ENCODE results near the gene C1QTNF5. TPM values are rescaled to one million over a fixed set of nuclear protein-coding genes. Genes with fewer than 3 reads are reported as not detected.

The C1QTNF5 gene
- polyA plus RNA-seq, 5 donors, result 36.0 to 70.5 (median 41.8) TPM

DNA sequence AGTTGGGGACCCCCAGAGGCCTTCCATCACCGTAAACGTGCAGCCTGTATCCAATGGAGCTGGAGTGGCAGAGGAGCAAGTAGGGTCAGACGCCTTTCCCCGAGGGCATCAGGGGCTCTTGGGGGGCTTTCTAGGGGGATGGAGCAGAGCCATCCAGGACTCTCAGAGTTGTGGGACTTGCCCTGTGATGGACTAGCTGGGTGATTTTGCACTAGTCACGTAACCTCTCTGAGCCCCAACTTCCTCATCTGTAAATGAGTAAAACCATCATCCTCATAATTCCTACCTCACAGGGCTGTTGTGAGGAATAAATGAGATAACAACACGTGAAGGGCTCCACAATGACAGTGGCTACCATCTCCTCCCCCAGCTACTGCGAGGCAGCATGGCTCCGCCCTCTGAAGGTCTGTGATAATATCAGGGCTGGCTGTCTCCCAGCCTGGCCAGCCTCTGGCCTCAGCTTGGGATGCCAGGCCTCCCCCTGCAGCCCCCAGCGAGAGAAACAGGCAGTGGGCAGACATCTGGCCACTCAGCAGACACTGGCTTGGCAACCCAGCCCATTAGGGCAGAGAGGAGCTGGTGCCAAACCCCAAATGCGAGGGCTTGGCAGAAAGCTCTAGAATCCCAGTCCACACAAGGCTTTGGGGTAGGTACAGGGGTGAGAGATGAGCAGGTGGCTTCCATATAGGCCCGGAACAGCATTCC lies 34.1 kb upstream of the C1QTNF5 start:
- DNase-seq, result no peak

DNA sequence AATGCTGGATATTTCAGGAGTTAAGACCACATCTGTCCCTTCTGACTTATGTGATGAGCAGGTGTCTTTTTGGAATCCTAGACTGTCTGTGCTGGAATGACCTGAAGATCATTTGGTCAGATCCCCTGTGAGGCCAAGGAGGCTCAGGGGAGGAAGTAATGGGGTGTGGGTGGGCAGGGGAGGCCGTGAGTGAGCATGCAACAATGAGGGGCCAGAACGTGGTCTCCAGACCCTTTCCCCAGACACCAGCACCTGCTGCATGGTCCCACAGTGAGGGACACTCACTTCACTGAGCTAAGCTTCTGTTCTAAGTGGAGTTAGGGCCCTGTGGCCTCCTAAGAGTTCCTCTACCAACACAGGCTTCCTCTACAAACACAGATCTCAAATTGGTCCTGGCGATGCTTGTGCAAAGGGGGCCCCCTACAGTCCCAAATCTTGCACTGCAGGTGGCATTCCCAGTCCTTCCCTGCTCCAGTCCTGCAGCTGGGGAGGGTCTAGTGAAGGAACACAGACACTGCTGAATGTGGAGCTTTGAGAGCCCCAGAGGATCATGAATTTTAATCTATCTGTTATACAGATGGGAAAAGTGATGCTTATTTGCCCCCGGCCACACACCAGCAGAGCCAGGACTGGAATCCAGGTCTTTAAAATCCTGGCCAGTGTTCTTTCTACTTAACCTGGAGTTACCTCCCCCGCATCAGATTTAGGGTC lies 33.4 kb upstream of the C1QTNF5 start:
- DNase-seq, result no peak

GRCh38 chr11:119373059-119373920 lies 32.6 kb upstream of the C1QTNF5 start:
- no peak for DNase-seq

DNA sequence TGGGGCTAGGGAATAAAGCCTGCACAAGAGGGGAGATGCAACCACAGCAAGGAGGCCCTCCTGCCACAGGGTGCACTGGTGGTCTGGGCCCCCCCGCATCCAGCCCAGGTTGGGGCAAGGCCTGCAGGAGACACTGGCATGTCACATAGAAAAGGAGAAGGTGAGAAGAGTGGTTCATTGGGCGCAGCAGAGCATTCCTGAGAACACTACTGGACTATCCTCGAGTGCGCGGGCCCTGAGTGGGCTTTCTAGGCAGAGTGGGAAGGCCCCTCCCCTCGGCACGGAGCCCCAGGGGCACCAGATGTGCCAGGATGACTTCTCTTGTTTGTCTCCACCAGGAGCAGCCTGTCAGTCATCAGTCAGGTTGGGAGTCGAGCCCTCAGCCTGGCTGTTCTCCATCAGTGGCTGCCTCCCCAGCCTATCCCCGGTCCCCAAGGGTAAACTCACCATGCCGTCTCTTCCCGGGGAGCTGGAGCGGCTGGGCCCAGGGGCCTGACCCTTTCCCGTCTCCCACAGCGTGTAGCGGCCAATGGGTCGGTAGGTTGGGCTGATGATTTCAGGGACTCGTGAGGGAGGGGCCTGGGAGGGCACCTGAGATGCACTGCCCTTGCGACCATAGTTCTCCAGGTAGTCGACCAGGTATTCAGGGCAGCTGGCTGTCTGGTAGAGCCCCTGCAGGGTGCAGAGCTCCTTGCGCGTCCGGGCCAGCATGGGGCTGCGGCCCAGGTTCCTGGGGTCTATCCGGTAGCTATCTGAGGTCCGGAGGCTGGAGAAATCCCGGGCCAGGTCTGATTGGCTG lies 31.8 kb upstream of the C1QTNF5 start:
- no peak for DNase-seq

GRCh38 chr11:119371778-119372182 lies 31.1 kb upstream of the C1QTNF5 start:
- DNase-seq, result no peak

DNA sequence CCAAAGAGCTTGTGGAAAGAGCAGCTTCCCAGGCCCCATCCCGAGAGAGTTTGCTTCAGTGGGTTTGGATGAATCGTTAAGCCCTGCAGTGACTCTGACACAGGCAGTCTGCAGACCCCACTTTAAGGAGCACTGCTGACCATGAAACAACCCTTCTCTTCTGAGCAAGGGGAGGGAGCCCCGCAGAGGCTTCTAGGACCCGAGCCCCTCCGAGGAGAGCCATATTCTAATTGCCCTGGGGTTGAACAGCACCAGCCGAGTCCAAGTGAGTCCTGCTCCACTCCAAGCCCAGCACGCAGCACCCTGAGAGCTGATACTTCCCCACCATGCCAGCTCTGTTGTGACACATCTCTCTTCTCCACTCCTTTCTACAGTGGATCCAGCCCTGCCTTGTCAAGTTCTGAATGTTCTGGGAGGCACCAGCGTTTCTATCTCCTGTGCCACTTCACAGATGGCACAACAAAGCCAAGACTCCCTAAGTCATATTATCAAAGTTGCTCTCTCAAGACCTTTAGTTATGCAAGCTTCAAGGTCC lies 30.5 kb upstream of the C1QTNF5 start:
- DNase-seq, result no peak

GRCh38 chr11:119370486-119371046 lies 29.9 kb upstream of the C1QTNF5 start:
- no peak for DNase-seq

GRCh38 chr11:119369132-119369925 lies 28.6 kb upstream of the C1QTNF5 start:
- no peak for DNase-seq

GRCh38 chr11:119368121-119369034 lies 27.7 kb upstream of the C1QTNF5 start:
- no peak for DNase-seq

GRCh38 chr11:119367661-119368120 lies 27.0 kb upstream of the C1QTNF5 start:
- DNase-seq, result no peak

GRCh38 chr11:119366690-119367620 lies 26.3 kb upstream of the C1QTNF5 start:
- no peak for DNase-seq

DNA sequence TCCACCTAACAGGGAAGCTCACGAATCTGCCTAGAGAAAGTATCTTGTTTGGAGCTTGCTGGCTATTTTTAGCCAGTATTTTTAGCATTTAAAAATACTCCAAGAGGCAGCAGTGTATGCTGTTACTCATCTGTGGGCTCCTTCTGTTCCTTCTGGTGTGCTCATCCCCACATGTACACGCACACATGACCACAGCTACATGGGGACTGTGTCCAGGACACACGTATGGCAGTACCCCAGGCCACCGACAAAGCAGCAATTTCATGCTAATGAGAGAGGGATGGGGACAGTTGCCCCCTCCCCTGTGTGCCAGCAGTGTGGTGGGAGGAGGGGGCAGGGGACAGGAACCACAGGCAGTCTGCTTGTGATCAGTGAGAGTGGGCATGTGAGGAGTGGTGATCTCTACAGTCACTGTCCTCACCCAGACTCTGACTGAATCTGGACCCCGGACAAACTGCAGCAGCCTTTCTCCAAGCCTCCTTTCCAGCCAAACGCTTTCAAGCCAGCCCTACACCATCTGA lies 24.4 kb upstream of the C1QTNF5 start:
- no peak for DNase-seq

DNA sequence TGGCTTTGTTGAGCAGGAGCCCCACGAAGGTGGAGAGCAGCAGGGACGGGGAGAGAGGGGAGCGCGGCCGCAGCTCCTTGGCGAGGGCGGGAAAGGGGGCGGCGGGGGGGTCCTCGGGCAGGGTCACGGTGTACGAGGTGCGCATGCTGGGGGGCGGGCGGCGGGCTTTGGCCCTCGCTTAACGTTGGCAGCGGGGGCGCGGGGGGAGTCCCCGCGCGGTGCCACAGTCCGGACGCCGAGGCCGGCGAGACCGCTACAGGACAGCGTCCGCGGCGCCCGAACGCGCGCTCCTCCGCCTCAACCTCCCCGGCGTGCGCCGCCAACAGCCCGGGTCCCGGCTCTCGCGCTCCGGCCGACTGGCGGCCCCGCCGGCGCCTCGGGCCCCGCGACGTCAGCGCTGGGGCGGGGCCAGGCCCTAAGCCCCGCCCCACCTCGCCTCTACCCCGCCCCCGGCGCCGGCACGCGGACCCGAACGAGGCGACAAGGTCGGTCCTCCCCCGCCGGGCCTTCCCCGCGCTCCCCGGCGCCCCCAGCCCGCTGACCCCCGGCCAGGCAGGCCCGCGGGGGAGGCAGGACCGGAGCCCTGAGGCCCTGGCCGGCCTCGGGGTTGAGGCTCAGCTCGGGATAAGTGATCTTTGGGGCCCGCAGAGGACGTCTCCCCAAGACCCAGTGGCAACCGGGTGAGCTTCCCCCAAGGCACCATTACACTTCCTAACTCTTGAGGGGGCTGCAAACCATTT lies 23.3 kb upstream of the C1QTNF5 start:
- DNase-seq, result no peak

GRCh38 chr11:119363081-119363850 lies 22.6 kb upstream of the C1QTNF5 start:
- DNase-seq, result no peak

DNA sequence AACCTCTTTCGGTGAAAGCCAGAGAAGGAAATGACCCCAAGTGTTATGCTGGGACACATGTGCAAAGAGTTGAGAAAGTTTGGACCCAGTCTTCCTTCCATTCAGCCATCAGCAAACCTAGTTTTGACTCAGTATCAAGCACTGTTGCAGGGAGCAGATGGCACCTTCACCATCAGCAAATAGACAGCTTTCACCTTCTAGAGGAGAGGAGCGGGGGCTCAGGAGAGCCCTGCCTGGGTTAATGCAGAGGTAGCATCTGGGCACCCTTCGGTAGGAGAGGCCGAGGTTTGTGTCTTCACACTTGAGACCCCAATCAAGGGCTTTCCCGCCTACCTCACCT lies 22.0 kb upstream of the C1QTNF5 start:
- no peak for DNase-seq
